ENCODE results near the gene CTIF.

The CTIF gene

GRCh38 chr18:48735681-48736255, 196.9 kb downstream of the CTIF start:
- no peak for TF ChIP-seq CTCF (IDR thresholded peaks at IDR 0.05)
- Mint-ChIP-seq H3K36me3 (ENCODE audit: low read depth) (no peaks in the 10 kb centered on the region), H3K9me3 (no peaks in the 10 kb centered on the region), H3K4me3 (no peak overlapping the region), H3K4me1 (peaks cover 74% of the 10 kb centered on the region), H3K27ac (no peak overlapping the region), H3K27me3 (ENCODE audit: low read depth, poor library complexity) (peaks cover 14% of the 10 kb centered on the region)
- DNase-seq: no peak

- H3K9me3 Mint-ChIP-seq: no peaks in the 10 kb centered on the region
- H3K27ac Mint-ChIP-seq: no peak overlapping the region
- no peak for TF ChIP-seq CTCF (IDR thresholded peaks at IDR 0.05)
- H3K4me1 Mint-ChIP-seq: peaks cover 72% of the 10 kb centered on the region
- DNase-seq: no peak
- H3K36me3 Mint-ChIP-seq (ENCODE audit: low read depth): no peaks in the 10 kb centered on the region
- H3K27me3 Mint-ChIP-seq (ENCODE audit: low read depth, poor library complexity): peaks cover 11% of the 10 kb centered on the region
- H3K4me3 Mint-ChIP-seq: no peak overlapping the region
Observed at GRCh38 chr18:48736321-48737260, 197.8 kb downstream of the CTIF start.

GRCh38 chr18:48739266-48740067, 200.6 kb downstream of the CTIF start:
- no peak overlapping the region for H3K4me3 Mint-ChIP-seq
- H3K4me1 Mint-ChIP-seq: peaks cover 58% of the 10 kb centered on the region
- no peak for DNase-seq
- no peak for TF ChIP-seq CTCF (IDR thresholded peaks at IDR 0.05)
- peaks cover 14% of the 10 kb centered on the region for H3K27me3 Mint-ChIP-seq (ENCODE audit: low read depth, poor library complexity)
- H3K27ac Mint-ChIP-seq: peak overlapping the region; percentile 9
- H3K9me3 Mint-ChIP-seq: no peaks in the 10 kb centered on the region
- no peaks in the 10 kb centered on the region for H3K36me3 Mint-ChIP-seq (ENCODE audit: low read depth)

GRCh38 chr18:48740068-48740440, 201.2 kb downstream of the CTIF start:
- no peak for DNase-seq
- no peak overlapping the region for H3K4me3 Mint-ChIP-seq
- peaks cover 14% of the 10 kb centered on the region for H3K27me3 Mint-ChIP-seq (ENCODE audit: low read depth, poor library complexity)
- H3K9me3 Mint-ChIP-seq: no peaks in the 10 kb centered on the region
- H3K36me3 Mint-ChIP-seq (ENCODE audit: low read depth): no peaks in the 10 kb centered on the region
- TF ChIP-seq CTCF (IDR thresholded peaks at IDR 0.05): no peak
- H3K27ac Mint-ChIP-seq: no peak overlapping the region
- H3K4me1 Mint-ChIP-seq: peaks cover 53% of the 10 kb centered on the region

- DNase-seq: no peak
- H3K27ac Mint-ChIP-seq: no peak overlapping the region
- no peak overlapping the region for H3K4me3 Mint-ChIP-seq
- H3K4me1 Mint-ChIP-seq: peaks cover 49% of the 10 kb centered on the region
- no peak for TF ChIP-seq CTCF (IDR thresholded peaks at IDR 0.05)
- H3K36me3 Mint-ChIP-seq (ENCODE audit: low read depth): no peaks in the 10 kb centered on the region
- H3K27me3 Mint-ChIP-seq (ENCODE audit: low read depth, poor library complexity): peaks cover 14% of the 10 kb centered on the region
- no peaks in the 10 kb centered on the region for H3K9me3 Mint-ChIP-seq
Observed at GRCh38 chr18:48740851-48741485, 202.1 kb downstream of the CTIF start.
